IMR-90 (cell line): Measurements from ENCODE around the gene OR51B6. TPM values are rescaled to one million over a fixed set of nuclear protein-coding genes. Genes with fewer than 3 reads are reported as not detected.
"Not testable (repeated sequence)": the region's sequence is repeated elsewhere in the genome, so short reads cannot be mapped to it uniquely, and the experiment has no call there.

Source experiments
- ATAC-seq: fragments of 200-7000 bp; cut with Tn5 transposase; 2 replicates; pipeline ENCODE4 v1.9.1; 2020; ENCODE audit warnings: low read depth, mild to moderate bottlenecking, moderate library complexity
- BruUV-seq: library from RNA; stranded (reverse); fragments of 400-500 nt; replicated peaks from 2 replicates; lab custom pipeline; 2021; lab: Mats Ljungman, UMichigan
- CTCF ChIA-PET: fragments of 300-600 bp; formaldehyde crosslinking; extraction: SDS; loops from one replicate; lab custom pipeline; 2021; ENCODE audit warnings: antibody characterized with exemption; lab: Yijun Ruan, JAX
- POLR2A ChIA-PET: fragments of 300-600 bp; sonication (Branson Sonifier 250); formaldehyde crosslinking; loops from one replicate; lab custom pipeline; 2022; ENCODE audit warnings: antibody characterized with exemption; ENCODE audit not compliant: unreplicated experiment; lab: Charles Lee
- DNase-seq: peaks from one replicate; pipeline ENCODE4 v3.0.0; 2013
- H2AFZ ChIP-seq: replicated peaks from 2 replicates; pipeline ENCODE3; 2013; ENCODE audit warnings: low read length, mild to moderate bottlenecking; ENCODE audit not compliant: poor library complexity
- H2AK5ac ChIP-seq: 2 replicates; pipeline ENCODE4 v1.6.1; 2013; ENCODE audit warnings: low read depth, low read length, inconsistent platforms
- H2AK9ac ChIP-seq: replicated peaks from 2 replicates; pipeline ENCODE3; 2013; ENCODE audit warnings: mild to moderate bottlenecking, low read depth, low read length, moderate library complexity; ENCODE audit not compliant: poor library complexity
- H2BK120ac ChIP-seq: 2 replicates; pipeline ENCODE4 v1.6.1; 2013; ENCODE audit warnings: low read depth, low read length, inconsistent platforms
- H2BK15ac ChIP-seq: 3 replicates; pipeline ENCODE4 v1.6.1; 2013; ENCODE audit warnings: low read depth, low read length, inconsistent platforms
- H2BK20ac ChIP-seq: 2 replicates; pipeline ENCODE4 v1.6.1; 2013; ENCODE audit warnings: low read depth, mild to moderate bottlenecking, inconsistent platforms, low read length, moderate library complexity
- H2BK5ac ChIP-seq: 2 replicates; pipeline ENCODE4 v1.6.1; 2013; ENCODE audit warnings: mild to moderate bottlenecking, low read depth, low read length, inconsistent platforms; ENCODE audit not compliant: poor library complexity, severe bottlenecking
- H3K14ac ChIP-seq: replicated peaks from 2 replicates; pipeline ENCODE4 v1.6.1; 2013; ENCODE audit warnings: low read depth, low read length, inconsistent platforms
- H3K18ac ChIP-seq: 2 replicates; pipeline ENCODE4 v1.6.1; 2013; ENCODE audit warnings: low read depth, low read length, control low read depth
- H3K23ac ChIP-seq: 2 replicates; pipeline ENCODE4 v1.6.1; 2013; ENCODE audit warnings: low read depth, low read length, inconsistent platforms
- H3K27ac ChIP-seq: 2 replicates; pipeline ENCODE4 v1.5.1; 2013; ENCODE audit warnings: mild to moderate bottlenecking, control low read depth, low read length; ENCODE audit not compliant: insufficient read depth
- H3K27me3 ChIP-seq: 2 replicates; pipeline ENCODE4 v1.6.1; 2013; ENCODE audit warnings: low read length; ENCODE audit not compliant: control insufficient read depth, insufficient read depth
- H3K36me3 ChIP-seq: 2 replicates; pipeline ENCODE4 v1.6.1; 2013; ENCODE audit warnings: low read length, mixed read lengths; ENCODE audit not compliant: control insufficient read depth, insufficient read depth
- H3K4ac ChIP-seq: 2 replicates; pipeline ENCODE4 v1.6.1; 2013; ENCODE audit warnings: low read depth, low read length, inconsistent platforms
- H3K4me1 ChIP-seq: 2 replicates; pipeline ENCODE4 v1.6.1; 2013; ENCODE audit warnings: low read length, mixed read lengths; ENCODE audit not compliant: control insufficient read depth, insufficient read depth
- H3K4me2 ChIP-seq: 2 replicates; pipeline ENCODE4 v1.6.1; 2013; ENCODE audit warnings: low read depth, mild to moderate bottlenecking, control low read depth, low read length, moderate library complexity
- H3K4me3 ChIP-seq: 2 replicates; pipeline ENCODE4 v1.5.1; 2013; ENCODE audit warnings: low read depth, mild to moderate bottlenecking, control low read depth, low read length, moderate library complexity; ENCODE audit not compliant: insufficient read depth
- H3K56ac ChIP-seq: 2 replicates; pipeline ENCODE4 v1.6.1; 2013; ENCODE audit warnings: low read length, inconsistent platforms; ENCODE audit not compliant: insufficient read depth; ENCODE audit errors: extremely low read depth
- H3K79me1 ChIP-seq, 2 experiments: 2 replicates each; pipeline ENCODE4 v1.6.1; 2013; ENCODE audit warnings: low read length in 2 of 2, inconsistent platforms in 1 of 2, low read depth in 1 of 2
- H3K9ac ChIP-seq: 2 replicates; pipeline ENCODE4 v1.6.1; 2013; ENCODE audit warnings: low read depth, low read length, control low read depth
- H3K9me1 ChIP-seq: 2 replicates; pipeline ENCODE4 v1.6.1; 2013; ENCODE audit warnings: low read length, inconsistent platforms; ENCODE audit not compliant: insufficient read depth
- H3K9me3 ChIP-seq: 2 replicates; pipeline ENCODE4 v1.6.1; 2013; ENCODE audit warnings: low read length; ENCODE audit not compliant: control insufficient read depth, insufficient read depth
- H4K20me1 ChIP-seq: 2 replicates; pipeline ENCODE4 v1.6.1; 2013; ENCODE audit warnings: low read length, inconsistent platforms; ENCODE audit not compliant: insufficient read depth
- H4K5ac ChIP-seq: 2 replicates; pipeline ENCODE4 v1.6.1; 2013; ENCODE audit warnings: mild to moderate bottlenecking, low read depth, low read length, control low read depth
- H4K8ac ChIP-seq, 2 experiments: 2 replicates each; pipeline ENCODE4 v1.6.1; 2013; ENCODE audit warnings: low read depth in 2 of 2, low read length in 2 of 2, control low read depth in 1 of 2, inconsistent platforms in 1 of 2
- H4K91ac ChIP-seq: 2 replicates; pipeline ENCODE4 v1.6.1; 2013; ENCODE audit warnings: low read depth, low read length, inconsistent platforms; ENCODE audit not compliant: insufficient read depth
- CEBPB ChIP-seq: IDR thresholded peaks from 2 replicates; pipeline ENCODE4 v1.6.1; 2012; ENCODE audit warnings: low read depth, low read length, improper control_type of control experiment
- RCOR1 ChIP-seq: IDR thresholded peaks from 2 replicates; pipeline ENCODE4 v1.6.1; 2012; ENCODE audit warnings: mild to moderate bottlenecking, low read length, improper control_type of control experiment; ENCODE audit not compliant: insufficient replicate concordance
- USF2 ChIP-seq: fragments of 150-350 bp; IDR thresholded peaks from 2 replicates; pipeline ENCODE4 v1.6.1; 2017; ENCODE audit warnings: mild to moderate bottlenecking, antibody characterized with exemption, low read length, low read depth
- WGBS, 2 experiments: methylation state at CpG; one replicate each; pipeline versions ENCODE4 v1.1.5 to v1.1.7; 2013; ENCODE audit warnings: missing lambda C conversion rate in 2 of 2; ENCODE audit not compliant: insufficient read length in 1 of 2; ENCODE audit errors: extremely low coverage in 2 of 2; 5-methylcytosine and 5-hydroxymethylcytosine counted together
- dilution Hi-C: fragments of 300-500 bp; cut with HindIII; formaldehyde crosslinking; loops from one replicate; pipeline ENCODE4 v1.14.3; 2018; ENCODE audit warnings: low sequenced_read_pairs; ENCODE audit not compliant: unreplicated experiment
- in situ Hi-C: fragments of 300-500 bp; cut with MboI; formaldehyde crosslinking; loops from 3 replicates; pipeline ENCODE4 v1.14.3; 2019; ENCODE audit warnings: low sequenced_read_pairs, inconsistent platforms, mixed read lengths
- intact Hi-C: fragments of 100-400 bp; cut with micrococcal nuclease; formaldehyde crosslinking; loops from 2 replicates; pipeline ENCODE4 v1.10.0; 2022
- polyA plus RNA-seq, 3 experiments: library from polyadenylated mRNA; depleted of rRNA; stranded (reverse); fragments of >200 nt; gene quantifications; 2 replicates each; pipeline ENCODE4 v1.2.3, GENCODE V29; 2012; ENCODE audit warnings: low replicate concordance in 1 of 3
- total RNA-seq: library from RNA; depleted of rRNA; stranded (reverse); fragments of >200 nt; gene quantifications from 2 replicates; pipeline ENCODE4 v1.2.3, GENCODE V29; 2012

The OR51B6 gene
- total and polyA plus RNA-seq, 2 of the 4 experiments (the other 2 are of a cell fraction), result not detected

GRCh38 chr11:5364214-5364613 lies 12.9 kb downstream of the OR51B6 start:
- in situ Hi-C loops, result loop anchor here (10.0 kb wide), 1 partner anchor 79 kb away; no protein-coding TSS in a partner anchor
- Histone ChIP-seq H3K27me3 (no peaks in the 10 kb centered on the region), H4K91ac (peak overlapping the region; percentile 99), H3K4ac (peak overlapping the region; percentile 99; the same call in 1 of the 2 replicates), H2AK5ac (no peak overlapping the region; the same call in 1 of the 2 replicates), H3K9ac (peak overlapping the region; percentile 79; the same call in 1 of the 2 replicates), H3K4me3 (no peak overlapping the region), H2BK15ac (no peak overlapping the region), H3K14ac (peak overlapping the region; percentile 99), H3K18ac (peak overlapping the region; percentile 100; the same call in 1 of the 2 replicates), H3K56ac (peak overlapping the region; percentile 99), H3K36me3 (no peaks in the 10 kb centered on the region), H2AK9ac (no peak overlapping the region), H2BK20ac (peak overlapping the region; percentile 99), H3K27ac (peak overlapping the region; percentile 100), H3K4me1 (peaks cover 26% of the 10 kb centered on the region), H3K23ac (peak overlapping the region; percentile 95; the same call in 1 of the 2 replicates), H3K79me1 (peaks cover 0 to 18% of the 10 kb centered on the region in 2 experiments; a peak in 2 of 4 replicates), H4K8ac (peak overlapping the region; percentile 97; a peak in 3 of 4 replicates), H2BK120ac (peak overlapping the region; percentile 100), H2BK5ac (peak overlapping the region; percentile 98), H3K4me2 (no peak overlapping the region), H3K9me3 (no peaks in the 10 kb centered on the region), H4K20me1 (no peaks in the 10 kb centered on the region), H4K5ac (peak overlapping the region; percentile 99; the same call in 1 of the 2 replicates), H3K9me1 (peaks cover 19% of the 10 kb centered on the region), H2AFZ (no peak overlapping the region)
- peak; percentile 72 for ATAC-seq
- TF ChIP-seq CEBPB (0 out of 2 replicates have a peak, but pooled peaks have one; percentile 8), RCOR1 (peak; percentile 54), USF2 (no peak)
- POLR2A ChIA-PET, result interaction anchor here (0.5 to 1.3 kb wide), 8 partner anchors 15 to 239 kb away, joined by 3 to 6 read pairs (median 4); partner anchors contain the start of gene OR51B5
- DNase-seq, result peak; percentile 96
- intact Hi-C loops, result loop anchor here (1.0 to 10.0 kb wide), 2 partner anchors 21 to 321 kb away; partner anchors contain the start of genes OR51B5, TRIM22 and TRIM5
- dilution Hi-C loops, result no loop called here
- CTCF ChIA-PET, result interaction anchor here (0.6 to 1.5 kb wide), 5 partner anchors 19 to 999 kb away, joined by 3 to 5 read pairs (median 3); no protein-coding TSS in a partner anchor
- no CpG with 5 or more reads among the region's 2 CpGs for WGBS, 2 experiments
- BruUV-seq, result no TSS peak

DNA sequence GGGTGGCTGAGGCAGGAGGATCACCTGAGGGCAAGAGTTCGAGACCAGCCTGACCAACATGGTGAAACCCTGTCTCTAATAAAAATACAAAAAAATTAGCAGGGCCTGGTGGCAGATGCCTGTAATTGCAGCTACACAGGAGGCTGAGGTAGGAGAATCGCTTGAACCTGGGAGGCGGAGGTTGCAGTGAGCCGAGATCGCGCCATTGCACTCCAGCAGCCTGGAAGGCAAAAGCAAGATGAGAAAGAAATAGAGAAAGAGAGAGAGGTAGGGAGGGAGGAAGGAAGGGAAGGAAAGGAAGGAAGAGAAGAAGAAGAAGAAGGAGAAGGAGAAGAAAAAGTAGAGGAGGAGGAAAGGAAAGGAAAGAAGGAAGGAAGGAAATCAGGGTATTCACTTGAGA lies 15.1 kb downstream of the OR51B6 start:
- Histone ChIP-seq H4K8ac (peak overlapping the region; percentile 95 to 97), H4K5ac (peak overlapping the region; percentile 100), H2BK15ac (peak overlapping the region; percentile 99; the same call in 2 of the 3 replicates), H4K91ac (peak overlapping the region; percentile 99), H3K23ac (peak overlapping the region; percentile 99), H3K56ac (peak overlapping the region; percentile 99), H2BK120ac (peak overlapping the region; percentile 100), H3K14ac (peak overlapping the region; percentile 99), H3K9me1 (peaks cover 19% of the 10 kb centered on the region), H3K9ac (peak overlapping the region; percentile 60; the same call in 1 of the 2 replicates), H3K4ac (peak overlapping the region; percentile 99), H3K27ac (peak overlapping the region; percentile 100), H3K79me1 (peaks cover 0 to 18% of the 10 kb centered on the region in 2 experiments; a peak in 2 of 4 replicates), H3K18ac (peak overlapping the region; percentile 100; the same call in 1 of the 2 replicates), H2BK20ac (peak overlapping the region; percentile 99), H3K4me1 (peaks cover 26% of the 10 kb centered on the region), H2BK5ac (peak overlapping the region; percentile 98), H2AK5ac (peak overlapping the region; percentile 98)
- intact Hi-C loops, result loop anchor here (10.0 kb wide), 1 partner anchor 318 kb away; the partner anchor contains the start of genes TRIM22 and TRIM5
- H3K9me3 ChIP-seq, H3K27me3 ChIP-seq, H3K4me3 ChIP-seq, H3K4me2 ChIP-seq, H2AFZ ChIP-seq, H4K20me1 ChIP-seq, H3K36me3 ChIP-seq, dilution Hi-C loops, CTCF ChIA-PET, H2AK9ac ChIP-seq, DNase-seq, ATAC-seq, BruUV-seq: not testable (repeated sequence)
- WGBS, 2 experiments, result 91% methylated on average over 5 of the region's 6 CpGs; no CpG with 5 or more reads in 1 of the 2 experiments
- in situ Hi-C loops, result loop anchor here (10.0 kb wide), 1 partner anchor 82 kb away; no protein-coding TSS in a partner anchor
- POLR2A ChIA-PET, result interaction anchor here (0.6 kb wide), 1 partner anchor 54 kb away, joined by 3 read pairs; no protein-coding TSS in a partner anchor
